H1 (cell line): ENCODE data around the gene PCGF3. TPM values are rescaled to one million over a fixed set of nuclear protein-coding genes. Genes with fewer than 3 reads are reported as not detected.

ENCODE experiments used
- EZH2 ChIP-seq: fragments of 200-600 bp; sonication (generic); IDR thresholded peaks from 2 replicates; pipeline ENCODE4 v1.7.1; 2012; ENCODE audit warnings: low read depth, mild to moderate bottlenecking, moderate library complexity, low read length, inconsistent platforms; ENCODE audit not compliant: severe bottlenecking
- RBBP5 ChIP-seq: IDR thresholded peaks from 2 replicates; pipeline ENCODE4 v1.7.1; 2012; ENCODE audit warnings: low read depth, mild to moderate bottlenecking, inconsistent platforms, low read length, moderate library complexity, borderline replicate concordance
- polyA plus RNA-seq, 7 experiments: library from polyadenylated mRNA; depleted of rRNA in 3 of 7; stranded (reverse) in 5 of 7; unstranded in 2 of 7; fragments of >200 nt in 5 of 7; fragments of 200-250 nt in 2 of 7; gene quantifications; 1 replicate in 5 of 7; 2 replicates in 1 of 7; 4 replicates in 1 of 7; pipeline versions ENCODE4 v1.2.1 to v1.2.3, GENCODE V29; 2011 to 2013; ENCODE audit warnings: missing spikeins in 2 of 7, mixed read lengths in 2 of 7
- total RNA-seq: library from RNA; stranded (reverse); fragmentation: NEBNext Ultra II Directional; extraction: Animal tissue kit (Norgen Biotek cat#: 25700); gene quantifications from 2 replicates; pipeline ENCODE4 v1.2.1, GENCODE V29; 2021
- TF ChIP-seq, protein P1 (sequence below): fragments of 300-600 bp; sonication (generic); IDR thresholded peaks from 2 replicates; pipeline ENCODE4 v1.7.1; 2012; ENCODE audit warnings: low read length, moderate library complexity, mild to moderate bottlenecking, inconsistent platforms; ENCODE audit not compliant: insufficient replicate concordance

Gene PCGF3
- total and polyA plus RNA-seq, 2 of the 8 experiments (the other 6 are each of a cell fraction or from before 2014, with no cell fraction given) = 52.7 to 52.9 TPM

- TF ChIP-seq, protein P1, sequence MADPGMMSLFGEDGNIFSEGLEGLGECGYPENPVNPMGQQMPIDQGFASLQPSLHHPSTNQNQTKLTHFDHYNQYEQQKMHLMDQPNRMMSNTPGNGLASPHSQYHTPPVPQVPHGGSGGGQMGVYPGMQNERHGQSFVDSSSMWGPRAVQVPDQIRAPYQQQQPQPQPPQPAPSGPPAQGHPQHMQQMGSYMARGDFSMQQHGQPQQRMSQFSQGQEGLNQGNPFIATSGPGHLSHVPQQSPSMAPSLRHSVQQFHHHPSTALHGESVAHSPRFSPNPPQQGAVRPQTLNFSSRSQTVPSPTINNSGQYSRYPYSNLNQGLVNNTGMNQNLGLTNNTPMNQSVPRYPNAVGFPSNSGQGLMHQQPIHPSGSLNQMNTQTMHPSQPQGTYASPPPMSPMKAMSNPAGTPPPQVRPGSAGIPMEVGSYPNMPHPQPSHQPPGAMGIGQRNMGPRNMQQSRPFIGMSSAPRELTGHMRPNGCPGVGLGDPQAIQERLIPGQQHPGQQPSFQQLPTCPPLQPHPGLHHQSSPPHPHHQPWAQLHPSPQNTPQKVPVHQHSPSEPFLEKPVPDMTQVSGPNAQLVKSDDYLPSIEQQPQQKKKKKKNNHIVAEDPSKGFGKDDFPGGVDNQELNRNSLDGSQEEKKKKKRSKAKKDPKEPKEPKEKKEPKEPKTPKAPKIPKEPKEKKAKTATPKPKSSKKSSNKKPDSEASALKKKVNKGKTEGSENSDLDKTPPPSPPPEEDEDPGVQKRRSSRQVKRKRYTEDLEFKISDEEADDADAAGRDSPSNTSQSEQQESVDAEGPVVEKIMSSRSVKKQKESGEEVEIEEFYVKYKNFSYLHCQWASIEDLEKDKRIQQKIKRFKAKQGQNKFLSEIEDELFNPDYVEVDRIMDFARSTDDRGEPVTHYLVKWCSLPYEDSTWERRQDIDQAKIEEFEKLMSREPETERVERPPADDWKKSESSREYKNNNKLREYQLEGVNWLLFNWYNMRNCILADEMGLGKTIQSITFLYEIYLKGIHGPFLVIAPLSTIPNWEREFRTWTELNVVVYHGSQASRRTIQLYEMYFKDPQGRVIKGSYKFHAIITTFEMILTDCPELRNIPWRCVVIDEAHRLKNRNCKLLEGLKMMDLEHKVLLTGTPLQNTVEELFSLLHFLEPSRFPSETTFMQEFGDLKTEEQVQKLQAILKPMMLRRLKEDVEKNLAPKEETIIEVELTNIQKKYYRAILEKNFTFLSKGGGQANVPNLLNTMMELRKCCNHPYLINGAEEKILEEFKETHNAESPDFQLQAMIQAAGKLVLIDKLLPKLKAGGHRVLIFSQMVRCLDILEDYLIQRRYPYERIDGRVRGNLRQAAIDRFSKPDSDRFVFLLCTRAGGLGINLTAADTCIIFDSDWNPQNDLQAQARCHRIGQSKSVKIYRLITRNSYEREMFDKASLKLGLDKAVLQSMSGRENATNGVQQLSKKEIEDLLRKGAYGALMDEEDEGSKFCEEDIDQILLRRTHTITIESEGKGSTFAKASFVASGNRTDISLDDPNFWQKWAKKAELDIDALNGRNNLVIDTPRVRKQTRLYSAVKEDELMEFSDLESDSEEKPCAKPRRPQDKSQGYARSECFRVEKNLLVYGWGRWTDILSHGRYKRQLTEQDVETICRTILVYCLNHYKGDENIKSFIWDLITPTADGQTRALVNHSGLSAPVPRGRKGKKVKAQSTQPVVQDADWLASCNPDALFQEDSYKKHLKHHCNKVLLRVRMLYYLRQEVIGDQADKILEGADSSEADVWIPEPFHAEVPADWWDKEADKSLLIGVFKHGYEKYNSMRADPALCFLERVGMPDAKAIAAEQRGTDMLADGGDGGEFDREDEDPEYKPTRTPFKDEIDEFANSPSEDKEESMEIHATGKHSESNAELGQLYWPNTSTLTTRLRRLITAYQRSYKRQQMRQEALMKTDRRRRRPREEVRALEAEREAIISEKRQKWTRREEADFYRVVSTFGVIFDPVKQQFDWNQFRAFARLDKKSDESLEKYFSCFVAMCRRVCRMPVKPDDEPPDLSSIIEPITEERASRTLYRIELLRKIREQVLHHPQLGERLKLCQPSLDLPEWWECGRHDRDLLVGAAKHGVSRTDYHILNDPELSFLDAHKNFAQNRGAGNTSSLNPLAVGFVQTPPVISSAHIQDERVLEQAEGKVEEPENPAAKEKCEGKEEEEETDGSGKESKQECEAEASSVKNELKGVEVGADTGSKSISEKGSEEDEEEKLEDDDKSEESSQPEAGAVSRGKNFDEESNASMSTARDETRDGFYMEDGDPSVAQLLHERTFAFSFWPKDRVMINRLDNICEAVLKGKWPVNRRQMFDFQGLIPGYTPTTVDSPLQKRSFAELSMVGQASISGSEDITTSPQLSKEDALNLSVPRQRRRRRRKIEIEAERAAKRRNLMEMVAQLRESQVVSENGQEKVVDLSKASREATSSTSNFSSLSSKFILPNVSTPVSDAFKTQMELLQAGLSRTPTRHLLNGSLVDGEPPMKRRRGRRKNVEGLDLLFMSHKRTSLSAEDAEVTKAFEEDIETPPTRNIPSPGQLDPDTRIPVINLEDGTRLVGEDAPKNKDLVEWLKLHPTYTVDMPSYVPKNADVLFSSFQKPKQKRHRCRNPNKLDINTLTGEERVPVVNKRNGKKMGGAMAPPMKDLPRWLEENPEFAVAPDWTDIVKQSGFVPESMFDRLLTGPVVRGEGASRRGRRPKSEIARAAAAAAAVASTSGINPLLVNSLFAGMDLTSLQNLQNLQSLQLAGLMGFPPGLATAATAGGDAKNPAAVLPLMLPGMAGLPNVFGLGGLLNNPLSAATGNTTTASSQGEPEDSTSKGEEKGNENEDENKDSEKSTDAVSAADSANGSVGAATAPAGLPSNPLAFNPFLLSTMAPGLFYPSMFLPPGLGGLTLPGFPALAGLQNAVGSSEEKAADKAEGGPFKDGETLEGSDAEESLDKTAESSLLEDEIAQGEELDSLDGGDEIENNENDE = no peak
- TF ChIP-seq EZH2 = no peak
- TF ChIP-seq RBBP5 = no peak
- TF ChIP-seq, all 59 proteins: peak for 0
Measured at GRCh38 chr4:658681-659667, 46.7 kb upstream of the PCGF3 start (continued).
